GM23248 (cell line): Measurements from ENCODE around the gene AVPR2. TPM values are rescaled to one million over a fixed set of nuclear protein-coding genes. Genes with fewer than 3 reads are reported as not detected.

Source experiments
- DNase-seq: peaks from one replicate; pipeline ENCODE4 v3.0.0-alpha.2; 2015
- H2AFZ ChIP-seq: fragments of 200-600 bp; sonication (generic); 2 replicates; pipeline ENCODE4 v1.6.1; 2016; ENCODE audit warnings: antibody characterized with exemption
- H3F3A ChIP-seq: fragments of 200-600 bp; sonication (generic); 2 replicates; pipeline ENCODE4 v1.6.1; 2016; ENCODE audit warnings: mild to moderate bottlenecking, antibody characterized with exemption, mixed run types; ENCODE audit not compliant: insufficient read depth
- H3K27ac ChIP-seq: fragments of 200-600 bp; sonication (generic); 2 replicates; pipeline ENCODE4 v1.5.1; 2016; ENCODE audit warnings: mild to moderate bottlenecking
- H3K27me3 ChIP-seq: fragments of 200-600 bp; sonication (generic); replicated peaks from 2 replicates; pipeline ENCODE4 v1.6.1; 2016; ENCODE audit warnings: mild to moderate bottlenecking; ENCODE audit not compliant: insufficient read depth
- H3K36me3 ChIP-seq: fragments of 200-600 bp; sonication (generic); 2 replicates; pipeline ENCODE4 v1.6.1; 2016; ENCODE audit warnings: low read depth, mild to moderate bottlenecking
- H3K4me1 ChIP-seq: fragments of 200-600 bp; sonication (generic); 2 replicates; pipeline ENCODE4 v1.6.1; 2016; ENCODE audit warnings: mild to moderate bottlenecking; ENCODE audit not compliant: insufficient read depth
- H3K4me2 ChIP-seq: fragments of 200-600 bp; sonication (generic); one replicate; pipeline ENCODE4 v1.6.1; 2016; ENCODE audit warnings: mild to moderate bottlenecking; ENCODE audit not compliant: unreplicated experiment
- H3K4me3 ChIP-seq: fragments of 200-600 bp; sonication (generic); 2 replicates; pipeline ENCODE4 v1.5.1; 2016; ENCODE audit warnings: mild to moderate bottlenecking
- H3K79me2 ChIP-seq: fragments of 200-600 bp; sonication (generic); 2 replicates; pipeline ENCODE4 v1.6.1; 2016; ENCODE audit warnings: mild to moderate bottlenecking; ENCODE audit not compliant: insufficient read depth
- H3K9ac ChIP-seq: fragments of 200-600 bp; sonication (generic); 2 replicates; pipeline ENCODE4 v1.6.1; 2016; ENCODE audit warnings: mild to moderate bottlenecking
- H3K9me2 ChIP-seq: fragments of 200-600 bp; sonication (generic); 2 replicates; pipeline ENCODE4 v1.6.1; 2016; ENCODE audit warnings: mixed run types, mild to moderate bottlenecking, moderate library complexity; ENCODE audit not compliant: insufficient read depth
- H3K9me3 ChIP-seq: fragments of 200-600 bp; sonication (generic); one replicate; pipeline ENCODE4 v1.6.1; 2017; ENCODE audit warnings: low read depth
- H4K20me1 ChIP-seq: fragments of 200-600 bp; sonication (generic); 2 replicates; pipeline ENCODE4 v1.6.0; 2016; ENCODE audit not compliant: insufficient read depth
- EZH2 ChIP-seq: fragments of 200-600 bp; sonication (generic); IDR thresholded peaks from 2 replicates; pipeline ENCODE4 v1.6.1; 2018; ENCODE audit warnings: antibody characterized with exemption, mild to moderate bottlenecking; ENCODE audit not compliant: insufficient read depth, poor library complexity, severe bottlenecking
- EZH2phosphoT487 ChIP-seq: fragments of 200-600 bp; sonication (generic); IDR thresholded peaks from 2 replicates; pipeline ENCODE4 v1.6.1; 2018; ENCODE audit warnings: antibody characterized with exemption, moderate library complexity, mild to moderate bottlenecking, low read depth; ENCODE audit not compliant: insufficient read depth
- WGBS, 2 experiments: methylation state at CpG; one replicate each; pipeline ENCODE4 v1.1.6; 2015 to 2017; ENCODE audit warnings: low lambda C conversion rate in 2 of 2, low coverage in 1 of 2; ENCODE audit errors: missing lambda C conversion rate in 2 of 2; 5-methylcytosine and 5-hydroxymethylcytosine counted together
- in situ Hi-C: fragments of 300-500 bp; cut with MboI; formaldehyde crosslinking; loops from 2 replicates; pipeline ENCODE4 v1.15.0; 2020
- polyA plus RNA-seq: library from polyadenylated mRNA; unstranded; fragments of >200 nt; fragmentation: Nextera tagmentation; extraction: Ambion mirVana; gene quantifications from 2 replicates; pipeline ENCODE4 v1.2.1, GENCODE V29; 2016
- total RNA-seq: library from RNA; depleted of rRNA; stranded (reverse); fragments of >200 nt; shearing (Covaris generic); gene quantifications from 2 replicates; pipeline ENCODE4 v1.2.3, GENCODE V29; 2014

Gene AVPR2
- total and polyA plus RNA-seq, 2 experiments from 2014 or later: not detected

DNA sequence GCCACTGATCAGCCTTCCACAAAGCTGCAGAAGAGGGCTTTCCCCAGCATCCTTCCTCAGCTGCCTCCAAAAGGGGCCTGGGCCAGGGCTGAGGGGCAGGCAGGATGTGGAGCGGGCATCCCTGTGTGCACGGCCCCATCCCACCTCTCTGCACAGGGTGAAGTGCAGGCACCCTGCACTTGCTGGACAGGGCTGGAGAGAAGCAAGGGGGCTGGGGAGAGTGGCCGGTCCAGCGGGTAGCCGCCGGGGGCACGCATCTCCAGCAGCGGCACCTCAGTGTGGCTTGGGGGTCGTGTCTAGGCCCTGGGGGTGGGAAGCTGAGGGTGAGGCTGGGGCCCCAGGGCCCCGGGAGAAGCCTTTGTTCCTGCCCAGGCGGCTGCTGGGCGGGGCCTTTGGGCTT lies 3.0 kb downstream of the AVPR2 start:
- H3K9ac ChIP-seq: no peak overlapping the region
- no peaks in the 10 kb centered on the region for H3K27me3 ChIP-seq
- H3K9me2 ChIP-seq: no peaks in the 10 kb centered on the region
- 33 to 89% methylated on average over 5 to 8 of the region's 12 CpGs for WGBS, 2 experiments
- H3K4me3 ChIP-seq: no peak overlapping the region
- H3F3A ChIP-seq: no peaks in the 10 kb centered on the region
- H3K4me1 ChIP-seq: no peaks in the 10 kb centered on the region
- H3K27ac ChIP-seq: no peak overlapping the region
- no peak overlapping the region for H2AFZ ChIP-seq
- TF ChIP-seq EZH2 (no peak), EZH2phosphoT487 (no peak)
- no peak for DNase-seq
- H3K9me3 ChIP-seq: no peaks in the 10 kb centered on the region
- in situ Hi-C loops: no loop called here
- H4K20me1 ChIP-seq: no peaks in the 10 kb centered on the region
- H3K79me2 ChIP-seq: no peaks in the 10 kb centered on the region
- H3K36me3 ChIP-seq: no peaks in the 10 kb centered on the region
- H3K4me2 ChIP-seq: no peak overlapping the region

DNA sequence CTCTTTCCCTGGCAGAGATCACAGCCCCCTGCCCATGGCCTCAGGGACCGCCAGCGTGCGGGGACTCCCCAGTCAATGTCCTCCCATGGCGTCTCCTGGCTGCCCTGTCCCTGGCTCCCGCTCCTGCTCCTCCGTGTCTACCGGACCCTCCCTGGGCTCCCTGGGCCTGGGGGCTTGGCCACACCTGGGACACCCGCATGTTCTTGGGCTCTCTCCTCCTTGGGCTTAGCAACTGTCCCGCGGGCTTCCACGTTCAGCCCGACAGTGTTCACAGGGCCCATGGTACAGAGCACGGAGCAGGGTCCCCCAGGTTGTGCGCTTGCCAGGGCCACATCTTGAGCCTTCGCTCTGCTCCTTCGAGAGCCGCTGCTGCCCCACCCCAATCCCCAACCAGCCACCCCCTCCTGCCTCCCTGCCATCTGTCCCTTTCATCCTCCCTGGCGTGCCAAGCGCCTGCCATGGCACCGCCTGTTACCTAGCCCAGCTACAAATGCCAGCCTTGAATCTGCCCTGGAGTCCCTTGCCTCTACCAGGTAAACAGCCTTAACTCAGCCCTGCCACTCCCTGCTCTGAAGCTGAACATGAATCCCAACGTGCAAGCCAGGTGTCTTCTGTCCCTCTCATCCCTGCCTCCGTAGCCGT lies 3.9 kb downstream of the AVPR2 start:
- WGBS, 2 experiments: 75 to 86% methylated on average over 10 to 18 of the region's 23 CpGs
- no peaks in the 10 kb centered on the region for H3K36me3 ChIP-seq
- in situ Hi-C loops: no loop called here

DNA sequence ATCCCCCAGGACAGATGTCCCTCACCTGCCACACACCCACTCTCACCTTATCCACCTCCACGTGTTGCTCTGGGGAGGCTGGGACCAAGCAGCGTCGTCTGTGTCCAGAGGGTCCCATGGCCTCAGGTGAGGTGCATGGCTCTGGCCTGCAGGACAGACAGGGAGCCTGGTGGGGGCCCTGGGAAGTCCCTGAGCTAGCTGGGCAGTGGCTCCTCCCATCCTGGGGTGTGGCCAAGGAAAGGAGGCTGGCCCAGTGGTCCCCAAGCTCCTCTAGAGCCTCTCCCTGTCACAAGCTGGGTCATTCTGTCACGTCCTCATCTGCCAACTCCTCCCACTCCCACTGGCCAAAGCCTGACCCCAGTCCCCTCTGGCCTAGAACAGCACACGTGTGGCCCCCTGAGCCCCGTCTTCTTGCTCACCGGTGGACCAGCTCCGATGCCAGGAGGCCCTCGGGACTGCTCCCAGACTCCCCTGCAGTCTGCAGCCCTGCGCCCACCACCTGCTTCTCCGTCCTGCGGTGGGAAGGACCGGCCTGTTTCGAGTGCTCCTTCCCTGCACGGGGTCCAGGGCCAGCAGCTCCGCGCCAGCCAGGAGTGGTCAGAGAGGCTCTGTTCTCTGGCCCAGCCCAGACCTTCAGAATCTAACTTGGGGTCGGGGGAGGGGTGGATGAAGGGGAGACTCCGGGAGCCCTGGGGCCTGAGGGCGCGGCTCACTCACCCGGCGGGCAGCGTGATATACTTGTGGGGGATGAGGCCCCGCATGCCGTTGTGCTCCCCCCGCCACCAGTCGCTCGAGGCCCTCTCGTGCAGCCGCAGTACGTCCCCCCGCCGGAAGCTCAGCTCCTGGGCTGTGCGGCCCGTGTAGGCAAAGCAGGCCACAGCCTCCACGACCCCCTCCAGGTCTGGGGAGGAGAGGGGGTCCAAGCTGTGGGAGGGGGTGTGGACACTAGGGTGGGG lies 4.8 kb downstream of the AVPR2 start:
- no peak overlapping the region for H3K4me2 ChIP-seq
- H3K9me2 ChIP-seq: no peaks in the 10 kb centered on the region
- H3K4me1 ChIP-seq: no peaks in the 10 kb centered on the region
- H3K79me2 ChIP-seq: no peaks in the 10 kb centered on the region
- no peaks in the 10 kb centered on the region for H4K20me1 ChIP-seq
- TF ChIP-seq EZH2: no peak
- no peak for TF ChIP-seq EZH2phosphoT487
- no peaks in the 10 kb centered on the region for H3K9me3 ChIP-seq
- WGBS, 2 experiments: 57 to 75% methylated on average over 11 to 25 of the region's 37 CpGs
- H3K27ac ChIP-seq: no peak overlapping the region
- no peaks in the 10 kb centered on the region for H3K27me3 ChIP-seq
- DNase-seq: no peak
- no peaks in the 10 kb centered on the region for H3F3A ChIP-seq
- in situ Hi-C loops: no loop called here
- H3K36me3 ChIP-seq: no peaks in the 10 kb centered on the region
- no peak overlapping the region for H3K4me3 ChIP-seq
- H2AFZ ChIP-seq: no peak overlapping the region
- no peak overlapping the region for H3K9ac ChIP-seq

More for the DNA sequence above, 3.9 kb downstream of the AVPR2 start:
- TF ChIP-seq EZH2phosphoT487: no peak
- TF ChIP-seq EZH2: no peak
- Histone ChIP-seq H3K27me3 (no peaks in the 10 kb centered on the region), H3K9ac (no peak overlapping the region), H3K4me2 (no peak overlapping the region), H3K9me2 (no peaks in the 10 kb centered on the region), H2AFZ (no peak overlapping the region), H3K4me3 (no peak overlapping the region), H3K27ac (no peak overlapping the region), H3K4me1 (no peaks in the 10 kb centered on the region), H3F3A (no peaks in the 10 kb centered on the region), H3K9me3 (no peaks in the 10 kb centered on the region), H4K20me1 (no peaks in the 10 kb centered on the region), H3K79me2 (no peaks in the 10 kb centered on the region)
- no peak for DNase-seq

DNA sequence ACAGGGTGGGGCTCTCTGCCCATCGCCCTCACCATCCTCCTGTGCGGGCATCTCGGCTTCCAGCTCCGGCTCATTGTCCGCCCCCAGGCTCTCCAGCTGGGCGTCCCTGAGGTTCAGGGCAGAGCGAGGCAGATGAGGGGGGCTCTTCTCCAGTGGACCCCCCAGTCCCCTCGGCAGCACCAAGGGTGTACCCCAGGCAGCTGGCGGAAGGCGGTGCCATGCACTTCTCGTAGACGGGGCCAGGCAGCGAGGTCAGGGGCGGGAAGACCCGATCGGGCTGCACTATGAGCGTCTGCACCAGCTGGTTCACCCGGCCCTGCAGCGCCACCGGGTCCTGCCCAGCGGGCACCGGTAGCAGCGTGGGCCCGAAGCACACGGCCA lies 5.5 kb downstream of the AVPR2 start:
- Histone ChIP-seq H3K4me3 (no peak overlapping the region), H3K79me2 (no peaks in the 10 kb centered on the region), H3K4me1 (no peaks in the 10 kb centered on the region), H3K9me3 (no peaks in the 10 kb centered on the region), H3K4me2 (no peak overlapping the region), H3K9me2 (no peaks in the 10 kb centered on the region), H4K20me1 (no peaks in the 10 kb centered on the region), H3K27me3 (no peaks in the 10 kb centered on the region), H3K36me3 (no peaks in the 10 kb centered on the region), H3F3A (no peaks in the 10 kb centered on the region), H3K9ac (no peak overlapping the region), H3K27ac (no peak overlapping the region), H2AFZ (no peak overlapping the region)
- 86 to 88% methylated on average over 8 to 22 of the region's 25 CpGs for WGBS, 2 experiments
- TF ChIP-seq EZH2phosphoT487: no peak
- no peak for TF ChIP-seq EZH2
- no peak for DNase-seq
- in situ Hi-C loops: no loop called here
